ENCODE results near the gene VAMP2. TPM values are rescaled to one million over a fixed set of nuclear protein-coding genes. Genes with fewer than 3 reads are reported as not detected.

VAMP2 gene
- total and polyA plus RNA-seq, 3 donors from 2014 or later: 66.3 to 116 (median 76.5) TPM

GRCh38 chr17:8150194-8151119, 12.3 kb downstream of the VAMP2 start:
- intact Hi-C loops (cut with DNase I; ENCODE audit: low total_unique reads): loop anchor here (5.0 kb wide), 1 partner anchor 308 kb away; no protein-coding TSS in a partner anchor
- Histone ChIP-seq H3K27ac (peak overlapping the region; percentile 99 to 100), H3K27me3 (no peaks in the 10 kb centered on the region), H3K36me3 (ENCODE audit: low read depth, missing control alignments) (no peaks in the 10 kb centered on the region), H3K4me3 (peak overlapping the region; percentile 73 to 99), H3K4me1 (peaks cover 37% of the 10 kb centered on the region), H3K9me3 (no peaks in the 10 kb centered on the region)
- 43 to 68% methylated on average over 12 to 18 of the region's 18 CpGs for WGBS, 2 donors
- TF ChIP-seq CTCF (IDR thresholded peaks at IDR 0.05): no peak
- no peak for TF ChIP-seq POLR2A (IDR thresholded peaks at IDR 0.05)
- no peak for DNase-seq

DNA sequence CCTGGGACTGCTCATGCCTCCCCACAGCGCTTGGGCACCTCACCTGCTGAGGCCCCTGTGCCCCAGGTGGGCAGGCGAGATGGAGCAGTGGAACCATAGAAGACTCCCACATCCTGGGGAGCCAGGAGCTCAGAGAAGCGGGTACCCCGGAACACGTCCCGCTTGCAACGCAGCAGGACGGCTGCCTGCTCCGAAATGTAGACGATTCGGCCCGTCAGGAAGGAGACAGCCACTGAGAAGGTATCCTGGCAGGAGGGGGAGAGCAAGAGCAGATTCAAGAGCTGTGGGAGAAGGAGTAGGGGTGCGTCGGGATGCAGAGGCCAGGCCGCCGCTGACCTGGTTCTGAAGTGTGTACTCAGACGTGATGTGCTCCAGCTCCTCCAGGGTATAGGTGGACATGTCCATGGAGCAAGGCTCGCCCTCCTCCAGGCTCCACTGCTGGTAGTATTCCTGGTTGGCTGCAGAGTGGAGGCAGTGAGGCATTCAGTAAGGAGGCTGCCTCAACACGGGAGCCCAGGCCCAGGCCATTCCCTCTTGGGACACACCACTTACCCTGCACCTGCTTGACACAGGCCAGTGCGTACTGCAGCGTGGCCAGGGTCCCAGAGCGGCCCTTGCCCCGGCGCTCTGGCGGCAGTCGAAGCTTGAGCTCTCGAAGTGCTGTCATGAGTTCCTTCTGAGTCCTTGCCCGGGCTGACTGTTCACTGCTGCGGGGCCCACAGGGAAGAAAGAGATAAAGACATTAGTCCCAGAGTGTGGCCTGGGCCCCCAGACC, 13.1 kb downstream of the VAMP2 start:
- no peak overlapping the region for H3K4me3 ChIP-seq

GRCh38 chr17:8148560-8148959, 14.2 kb downstream of the VAMP2 start:
- H3K4me1 ChIP-seq: peaks cover 24% of the 10 kb centered on the region
- H3K36me3 ChIP-seq (ENCODE audit: low read depth, missing control alignments): no peaks in the 10 kb centered on the region
- no peak overlapping the region for H3K4me3 ChIP-seq
- H3K27ac ChIP-seq: peak overlapping the region in 1 of 2 donors; percentile 62
- no peak for DNase-seq
- intact Hi-C loops (cut with DNase I; ENCODE audit: low total_unique reads): no loop called here
- WGBS, 2 donors: 93 to 94% methylated on average over 9 to 13 of the region's 13 CpGs
- H3K9me3 ChIP-seq: no peaks in the 10 kb centered on the region
- no peaks in the 10 kb centered on the region for H3K27me3 ChIP-seq
- TF ChIP-seq CTCF (IDR thresholded peaks at IDR 0.05) (no peak), POLR2A (IDR thresholded peaks at IDR 0.05) (no peak)

More for the DNA sequence above, 13.1 kb downstream of the VAMP2 start:
- H3K4me1 ChIP-seq: peaks cover 32% of the 10 kb centered on the region
- 93 to 95% methylated on average over 23 to 29 of the region's 29 CpGs for WGBS, 2 donors
- no peak for DNase-seq
- intact Hi-C loops (cut with DNase I; ENCODE audit: low total_unique reads): loop anchor here (5.0 kb wide), 1 partner anchor 307 kb away; no protein-coding TSS in a partner anchor
- H3K9me3 ChIP-seq: no peaks in the 10 kb centered on the region
- TF ChIP-seq CTCF (IDR thresholded peaks at IDR 0.05): no peak
- no peak for TF ChIP-seq POLR2A (IDR thresholded peaks at IDR 0.05)
- H3K27ac ChIP-seq: peak overlapping the region; percentile 99 to 100
- no peaks in the 10 kb centered on the region for H3K36me3 ChIP-seq (ENCODE audit: low read depth, missing control alignments)
- H3K27me3 ChIP-seq: no peaks in the 10 kb centered on the region

DNA sequence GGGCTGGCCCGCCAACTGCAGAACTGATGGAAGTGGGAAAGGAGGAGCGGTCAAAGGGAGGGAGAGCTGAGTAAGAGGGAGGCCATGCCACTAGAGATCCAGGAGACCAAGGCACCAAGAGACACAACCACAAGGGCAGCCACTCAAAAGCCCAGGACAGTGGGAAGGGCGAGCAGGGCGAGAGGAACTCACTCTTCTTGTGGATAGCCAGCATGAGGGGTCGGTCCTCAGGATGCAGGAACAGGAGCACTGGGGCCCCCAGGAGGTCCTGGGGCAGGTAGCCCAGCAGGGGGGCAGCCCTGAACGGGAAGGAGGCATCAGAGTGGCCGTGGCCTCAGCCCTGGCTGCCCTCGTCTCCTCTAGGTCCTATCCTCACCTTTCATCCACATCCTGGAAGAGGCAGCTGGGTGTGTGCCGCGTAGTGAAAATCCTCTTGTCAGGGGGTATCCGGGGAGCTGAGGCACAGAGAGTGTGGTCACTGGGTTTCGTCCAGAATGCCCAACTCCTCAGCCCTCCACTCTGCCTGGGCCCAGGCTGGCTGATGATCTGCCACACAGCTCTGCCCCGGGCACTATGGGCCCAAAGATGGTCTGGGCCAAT, 14.8 kb downstream of the VAMP2 start:
- Histone ChIP-seq H3K4me1 (peaks cover 17% of the 10 kb centered on the region), H3K27ac (peak overlapping the region; percentile 44 to 62), H3K27me3 (no peaks in the 10 kb centered on the region), H3K9me3 (no peaks in the 10 kb centered on the region), H3K36me3 (ENCODE audit: low read depth, missing control alignments) (no peaks in the 10 kb centered on the region), H3K4me3 (no peak overlapping the region)
- WGBS, 2 donors: 82 to 91% methylated on average over 7 to 13 of the region's 13 CpGs
- DNase-seq: no peak
- no peak for TF ChIP-seq CTCF (IDR thresholded peaks at IDR 0.05)
- no peak for TF ChIP-seq POLR2A (IDR thresholded peaks at IDR 0.05)
- intact Hi-C loops (cut with DNase I; ENCODE audit: low total_unique reads): no loop called here
